HepG2 (cell line): ENCODE measurements around the gene ACVR1B. TPM values are rescaled to one million over a fixed set of nuclear protein-coding genes. Genes with fewer than 3 reads are reported as not detected.

Source experiments
- ASH2L ChIP-seq: fragments of 300-600, 200-600 bp; sonication (generic); IDR thresholded peaks from 2 replicates; pipeline ENCODE4 v1.7.0; 2017; ENCODE audit warnings: low read depth, mild to moderate bottlenecking, moderate library complexity, mixed read lengths, low read length; ENCODE audit not compliant: insufficient read length
- CBX5 ChIP-seq: sonication (generic); formaldehyde crosslinking; IDR thresholded peaks from 2 replicates; pipeline ENCODE4 v1.4.0; 2020; ENCODE audit warnings: missing genetic modification reagents, borderline replicate concordance
- DNMT1 ChIP-seq: sonication (generic); formaldehyde crosslinking; IDR thresholded peaks from 2 replicates; pipeline ENCODE4 v1.5.1; 2020; ENCODE audit warnings: mild to moderate bottlenecking, missing genetic modification reagents
- ETV6 ChIP-seq: sonication (generic); formaldehyde crosslinking; conservative IDR thresholded peaks from 2 replicates; pipeline ENCODE4 v1.4.0; 2020; ENCODE audit warnings: missing genetic modification reagents
- HNF1A ChIP-seq, 2 experiments: sonication (generic) in 1 of 2; formaldehyde crosslinking in 1 of 2; IDR thresholded peaks; 2 replicates each; pipeline versions ENCODE4 v1.4.0 to v1.6.1; 2016 to 2020; ENCODE audit warnings: borderline replicate concordance in 1 of 2, low read depth in 1 of 2, mild to moderate bottlenecking in 1 of 2, missing genetic modification reagents in 1 of 2
- PAXIP1 ChIP-seq: sonication (generic); formaldehyde crosslinking; conservative IDR thresholded peaks from 2 replicates; pipeline ENCODE4 v1.4.0; 2020; ENCODE audit warnings: mild to moderate bottlenecking, missing genetic modification reagents, moderate library complexity
- PCBP2 ChIP-seq: fragments of 200-400 bp; formaldehyde crosslinking; optimal IDR thresholded peaks from 2 replicates; pipeline ENCODE3; 2018; ENCODE audit warnings: low read length, low read depth; ENCODE audit not compliant: poor library complexity, severe bottlenecking
- ZBTB39 ChIP-seq: sonication (generic); formaldehyde crosslinking; IDR thresholded peaks from 2 replicates; pipeline ENCODE4 v1.5.0; 2020; ENCODE audit warnings: missing genetic modification reagents
- ZEB1 ChIP-seq: IDR thresholded peaks from 2 replicates; pipeline ENCODE4 v1.6.1; 2012; ENCODE audit warnings: mild to moderate bottlenecking, low read depth, inconsistent platforms; ENCODE audit not compliant: insufficient replicate concordance
- ZNF281 ChIP-seq: sonication (generic); formaldehyde crosslinking; IDR thresholded peaks from 2 replicates; pipeline ENCODE4 v1.4.0; 2020; ENCODE audit warnings: missing genetic modification reagents, borderline replicate concordance
- ZNF337 ChIP-seq: sonication (generic); formaldehyde crosslinking; IDR thresholded peaks from 2 replicates; pipeline ENCODE4 v1.5.1; 2020; ENCODE audit warnings: missing genetic modification reagents, low read depth, mild to moderate bottlenecking, borderline replicate concordance
- ZNF563 ChIP-seq: sonication (generic); formaldehyde crosslinking; IDR thresholded peaks from 2 replicates; pipeline ENCODE4 v1.8.0; 2022; ENCODE audit warnings: mild to moderate bottlenecking, moderate library complexity, missing genetic modification reagents
- ZNF790 ChIP-seq: sonication (generic); formaldehyde crosslinking; IDR thresholded peaks from 2 replicates; pipeline ENCODE4 v1.8.0; 2022; ENCODE audit warnings: missing genetic modification reagents, mild to moderate bottlenecking, borderline replicate concordance
- polyA plus RNA-seq, 8 experiments: library from polyadenylated mRNA; depleted of rRNA in 3 of 8; stranded (reverse) in 7 of 8; unstranded in 1 of 8; fragments of >200 nt; fragmentation: Illumina TruSeq in 4 of 8; extraction: Trizol in 4 of 8; gene quantifications; 2 replicates each; pipeline versions ENCODE4 v1.2.1 to v1.2.3, GENCODE V29; 2011 to 2016; ENCODE audit warnings: low read depth in 4 of 8, missing spikeins in 1 of 8, mixed read lengths in 1 of 8; ENCODE audit not compliant: insufficient read depth in 1 of 8
- total RNA-seq, 5 experiments: library from RNA; depleted of rRNA; stranded (reverse); fragments of >200 nt; fragmentation: Illumina TruSeq; extraction: Trizol; gene quantifications; 2 replicates each; pipeline ENCODE4 v1.2.3, GENCODE V29; 2016; ENCODE audit warnings: low read depth in 1 of 5

The ACVR1B gene
- total and polyA plus RNA-seq, 2 of the 13 experiments (the other 11 are each of a cell fraction or from before 2014, with no cell fraction given): 8.9 to 12.1 TPM

GRCh38 chr12:52010152-52010622 is 58.7 kb downstream of the ACVR1B start (continued):
- TF ChIP-seq ZBTB39 (CRISPR knock-in tag): no peak
- TF ChIP-seq ZNF281 (CRISPR knock-in tag): peak; percentile 94
- TF ChIP-seq ASH2L: no peak
- TF ChIP-seq ZNF337: no peak
- no peak for TF ChIP-seq CBX5
- no peak for TF ChIP-seq ETV6 (CRISPR knock-in tag)
- no peak for TF ChIP-seq HNF1A (IDR thresholded peaks at IDR 0.05; ENCODE audit: low read depth)
- 0 out of 2 replicates have a peak, but pooled peaks have one; percentile 46 for TF ChIP-seq HNF1A (CRISPR knock-in tag; IDR thresholded peaks at IDR 0.05; ENCODE audit: borderline replicate concordance)
- TF ChIP-seq ZEB1: no peak
- peak; percentile 19; the same call in 1 of the 2 replicates for TF ChIP-seq ZNF563 (CRISPR knock-in tag)
- peak; percentile 27 for TF ChIP-seq PCBP2
- TF ChIP-seq PAXIP1 (CRISPR knock-in tag): peak; percentile 46; the same call in 1 of the 2 replicates
- 0 out of 2 replicates have a peak, but pooled peaks have one; percentile 10 for TF ChIP-seq ZNF790 (CRISPR knock-in tag)
- TF ChIP-seq DNMT1: no peak
